Endodermal cell (in vitro differentiated cells): ENCODE results near the gene USF1. TPM values are rescaled to one million over a fixed set of nuclear protein-coding genes. Genes with fewer than 3 reads are reported as not detected.

ENCODE experiments used
- DNase-seq: peaks from one replicate; pipeline ENCODE4 v3.0.0-alpha.2; 2017
- H3K27ac ChIP-seq: 2 replicates; pipeline ENCODE4 v1.5.1; 2013; ENCODE audit warnings: mild to moderate bottlenecking, low read depth, low read length, moderate library complexity
- H3K27me3 ChIP-seq: 2 replicates; pipeline ENCODE4 v1.6.1; 2013; ENCODE audit warnings: mild to moderate bottlenecking, low read length, moderate library complexity; ENCODE audit not compliant: insufficient read depth, control insufficient read depth, poor library complexity, severe bottlenecking
- H3K36me3 ChIP-seq: 2 replicates; pipeline ENCODE4 v1.7.0; 2013; ENCODE audit warnings: mild to moderate bottlenecking, low read length, moderate library complexity; ENCODE audit not compliant: control insufficient read depth, insufficient read depth
- H3K4me1 ChIP-seq: one replicate; pipeline ENCODE4 v1.7.0; 2013; ENCODE audit warnings: low read length; ENCODE audit not compliant: control insufficient read depth, insufficient read depth
- H3K4me3 ChIP-seq: 2 replicates; pipeline ENCODE4 v1.5.1; 2013; ENCODE audit warnings: mild to moderate bottlenecking, low read length, moderate library complexity
- H3K9ac ChIP-seq: 2 replicates; pipeline ENCODE4 v1.6.1; 2013; ENCODE audit warnings: mild to moderate bottlenecking, low read length, moderate library complexity; ENCODE audit not compliant: poor library complexity, severe bottlenecking; ENCODE audit errors: extremely low read depth
- H3K9me3 ChIP-seq: 2 replicates; pipeline ENCODE4 v1.6.1; 2013; ENCODE audit warnings: mild to moderate bottlenecking, low read length, moderate library complexity; ENCODE audit not compliant: control insufficient read depth
- H3K27ac Mint-ChIP-seq: 2 replicates; pipeline ENCODE4 v1.8.0; 2020; ENCODE audit warnings: mixed read lengths
- H3K27me3 Mint-ChIP-seq: 2 replicates; pipeline ENCODE4 v1.8.0; 2021; ENCODE audit warnings: mild to moderate bottlenecking, mixed read lengths; ENCODE audit not compliant: insufficient read depth
- H3K36me3 Mint-ChIP-seq: 2 replicates; pipeline ENCODE4 v1.8.0; 2020; ENCODE audit warnings: low read depth, mixed read lengths
- H3K4me1 Mint-ChIP-seq: 2 replicates; pipeline ENCODE4 v1.8.0; 2020; ENCODE audit warnings: mixed read lengths
- H3K4me3 Mint-ChIP-seq: 2 replicates; pipeline ENCODE4 v1.8.0; 2020; ENCODE audit warnings: mild to moderate bottlenecking, moderate library complexity, mixed read lengths
- H3K9me3 Mint-ChIP-seq: 2 replicates; pipeline ENCODE4 v1.8.0; 2020; ENCODE audit warnings: mild to moderate bottlenecking, mixed read lengths
- WGBS, 2 experiments: methylation state at CpG; one replicate each; pipeline versions ENCODE4 v1.1.5 to v1.1.7; 2013; ENCODE audit warnings: missing lambda C conversion rate in 2 of 2, mixed read lengths in 1 of 2; ENCODE audit not compliant: insufficient coverage in 1 of 2, insufficient read length in 1 of 2; 5-methylcytosine and 5-hydroxymethylcytosine counted together
- total RNA-seq, 2 donors: library from RNA; stranded (reverse); fragmentation: NEBNext Ultra II Directional in 1 of 2; extraction: Animal tissue kit (Norgen Biotek cat#: 25700) in 1 of 2; gene quantifications; 2 replicates in 1 of 2; 3 replicates in 1 of 2; pipeline ENCODE4 v1.2.1, GENCODE V29; 2021
- TF ChIP-seq, protein P1 (sequence below): fragments of 200-600 bp; sonication (generic); conservative IDR thresholded peaks from 2 replicates; pipeline ENCODE4 v1.5.0; 2021; ENCODE audit warnings: antibody characterized with exemption, mild to moderate bottlenecking

USF1 gene
- total RNA-seq, 2 donors from 2014 or later, result 55.5 to 57.3 TPM

DNA sequence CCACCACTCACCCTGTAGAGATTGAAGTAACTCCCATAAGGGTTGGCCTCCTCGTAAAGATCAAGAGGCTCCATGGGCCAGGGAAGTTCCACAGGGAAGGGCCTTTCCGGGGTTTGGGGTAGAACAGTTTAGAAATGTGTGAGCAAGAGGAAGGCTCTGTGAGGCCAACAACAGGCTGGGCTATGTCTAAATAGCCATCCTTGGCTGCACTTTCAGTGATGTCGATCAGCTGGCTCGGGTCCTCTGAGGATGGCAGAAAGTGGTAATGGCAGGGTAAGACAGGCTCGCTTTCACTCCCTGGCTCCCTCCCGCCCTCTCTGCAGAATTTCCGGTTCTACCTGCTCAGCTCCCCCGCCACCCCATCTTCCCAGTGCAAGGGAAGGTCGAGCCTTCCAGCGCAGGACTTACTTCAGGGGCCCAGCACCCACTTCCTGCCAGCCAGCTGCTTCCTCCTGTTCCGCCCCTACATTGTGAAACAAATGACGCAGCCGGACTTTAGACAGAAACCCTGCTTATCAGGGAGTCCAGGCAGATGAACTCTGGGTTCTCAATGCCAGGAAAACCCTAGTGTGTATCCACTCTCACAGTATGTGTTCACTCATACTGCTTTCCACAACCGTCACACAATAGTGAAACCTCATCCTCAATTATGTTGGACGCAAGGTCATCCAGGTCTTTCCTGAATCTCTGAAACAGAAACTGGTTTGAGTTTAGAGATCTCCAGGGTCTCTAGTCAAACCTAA, 32.1 kb downstream of the USF1 start:
- Histone ChIP-seq H3K36me3 (peaks cover 38% of the 10 kb centered on the region), H3K9me3 (no peaks in the 10 kb centered on the region), H3K9ac (no peak overlapping the region), H3K27me3 (no peaks in the 10 kb centered on the region), H3K4me3 (no peak overlapping the region), H3K4me1 (peaks cover 11% of the 10 kb centered on the region), H3K27ac (no peak overlapping the region)
- peak; percentile 70 for DNase-seq
- H3K4me3 Mint-ChIP-seq, result no peak overlapping the region
- H3K27ac Mint-ChIP-seq, result peak overlapping the region; percentile 88
- H3K9me3 Mint-ChIP-seq, result no peaks in the 10 kb centered on the region
- peaks cover 40% of the 10 kb centered on the region for H3K4me1 Mint-ChIP-seq
- peaks cover 41% of the 10 kb centered on the region for H3K36me3 Mint-ChIP-seq
- H3K27me3 Mint-ChIP-seq, result no peaks in the 10 kb centered on the region
- TF ChIP-seq, protein P1, sequence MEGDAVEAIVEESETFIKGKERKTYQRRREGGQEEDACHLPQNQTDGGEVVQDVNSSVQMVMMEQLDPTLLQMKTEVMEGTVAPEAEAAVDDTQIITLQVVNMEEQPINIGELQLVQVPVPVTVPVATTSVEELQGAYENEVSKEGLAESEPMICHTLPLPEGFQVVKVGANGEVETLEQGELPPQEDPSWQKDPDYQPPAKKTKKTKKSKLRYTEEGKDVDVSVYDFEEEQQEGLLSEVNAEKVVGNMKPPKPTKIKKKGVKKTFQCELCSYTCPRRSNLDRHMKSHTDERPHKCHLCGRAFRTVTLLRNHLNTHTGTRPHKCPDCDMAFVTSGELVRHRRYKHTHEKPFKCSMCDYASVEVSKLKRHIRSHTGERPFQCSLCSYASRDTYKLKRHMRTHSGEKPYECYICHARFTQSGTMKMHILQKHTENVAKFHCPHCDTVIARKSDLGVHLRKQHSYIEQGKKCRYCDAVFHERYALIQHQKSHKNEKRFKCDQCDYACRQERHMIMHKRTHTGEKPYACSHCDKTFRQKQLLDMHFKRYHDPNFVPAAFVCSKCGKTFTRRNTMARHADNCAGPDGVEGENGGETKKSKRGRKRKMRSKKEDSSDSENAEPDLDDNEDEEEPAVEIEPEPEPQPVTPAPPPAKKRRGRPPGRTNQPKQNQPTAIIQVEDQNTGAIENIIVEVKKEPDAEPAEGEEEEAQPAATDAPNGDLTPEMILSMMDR, result no peak
- WGBS, 2 experiments, result 88 to 92% methylated on average over 13 to 15 of the region's 15 CpGs

DNA sequence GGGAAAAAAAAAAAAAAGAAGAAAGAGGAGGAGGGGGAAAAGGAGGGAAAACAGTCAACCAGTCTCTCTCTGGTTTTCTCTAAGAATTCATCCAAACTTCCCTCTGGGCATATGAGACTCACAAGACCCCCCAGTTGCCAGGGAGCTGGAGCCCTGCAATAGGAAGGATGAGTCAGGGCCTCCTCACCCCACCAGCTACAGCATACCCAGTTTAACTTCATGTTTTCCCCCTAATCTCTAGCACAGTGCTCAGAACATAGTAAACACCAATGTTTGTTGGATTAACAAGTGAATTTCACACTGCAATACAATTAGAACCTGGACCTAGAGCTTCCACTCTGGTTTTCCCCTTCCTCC, 32.7 kb downstream of the USF1 start:
- Mint-ChIP-seq H3K36me3 (peaks cover 41% of the 10 kb centered on the region), H3K4me1 (peaks cover 35% of the 10 kb centered on the region), H3K27me3 (no peaks in the 10 kb centered on the region), H3K27ac (peak overlapping the region; percentile 88), H3K9me3 (no peaks in the 10 kb centered on the region), H3K4me3 (no peak overlapping the region)
- Histone ChIP-seq H3K4me1 (peaks cover 10% of the 10 kb centered on the region), H3K27ac (no peak overlapping the region), H3K27me3 (no peaks in the 10 kb centered on the region), H3K4me3 (no peak overlapping the region), H3K9ac (no peak overlapping the region), H3K9me3 (no peaks in the 10 kb centered on the region), H3K36me3 (peaks cover 44% of the 10 kb centered on the region)
- no peak for DNase-seq
- TF ChIP-seq, protein P1, result no peak

GRCh38 chr1:161012420-161012819, 33.4 kb downstream of the USF1 start:
- H3K27me3 ChIP-seq, result no peaks in the 10 kb centered on the region
- peaks cover 4% of the 10 kb centered on the region for H3K4me1 ChIP-seq
- TF ChIP-seq, protein P1, result no peak
- H3K36me3 ChIP-seq, result peaks cover 49% of the 10 kb centered on the region
- no peaks in the 10 kb centered on the region for H3K9me3 ChIP-seq
- Mint-ChIP-seq H3K36me3 (peaks cover 45% of the 10 kb centered on the region), H3K27me3 (no peaks in the 10 kb centered on the region), H3K4me3 (no peak overlapping the region), H3K9me3 (no peaks in the 10 kb centered on the region), H3K4me1 (peaks cover 32% of the 10 kb centered on the region), H3K27ac (no peak overlapping the region)
- H3K27ac ChIP-seq, result no peak overlapping the region
- no peak overlapping the region for H3K9ac ChIP-seq
- DNase-seq, result no peak
- WGBS, 2 experiments, result 94% methylated on average over 2 of the region's 3 CpGs; no CpG with 5 or more reads in 1 of the 2 experiments
- no peak overlapping the region for H3K4me3 ChIP-seq
